ENCODE data around the gene CNPY3. TPM values are rescaled to one million over a fixed set of nuclear protein-coding genes. Genes with fewer than 3 reads are reported as not detected.
"Not testable (repeated sequence)": the region's sequence is repeated elsewhere in the genome, so short reads cannot be mapped to it uniquely, and the experiment has no call there.

CNPY3 gene
- total RNA-seq, 2 donors from 2014 or later = 50.8 to 74.7 TPM

GRCh38 chr6:42890311-42891198 lies 38.7 kb upstream of the CNPY3 start:
- peak overlapping the region; percentile 81 to 95 (median 90) for H3K27ac ChIP-seq
- peak overlapping the region; percentile 74 to 82 for H3K4me3 ChIP-seq
- WGBS, 2 donors = 0% methylated on average over 14 to 63 of the region's 63 CpGs
- no peaks in the 10 kb centered on the region for H3K27me3 ChIP-seq
- DNase-seq (peak; percentile 91 to 96 (median 94)), ATAC-seq (peak; percentile 100)
- no peaks in the 10 kb centered on the region for H3K9me3 ChIP-seq
- peaks cover 0 to 9% of the 10 kb centered on the region in 2 donors for H3K36me3 ChIP-seq (replicated peaks in 1 of 2; ENCODE audit: insufficient read depth in 1 of 2, low read depth in 2 of 2)
- intact Hi-C loops (cut with DNase I) = no loop called here
- H3K4me1 ChIP-seq = peaks cover 10% of the 10 kb centered on the region
- TF ChIP-seq CTCF (IDR thresholded peaks at IDR 0.05) (peak in 1 of 7 experiments; percentile 25), POLR2A (IDR thresholded peaks at IDR 0.05) (peak; percentile 72 to 95 (median 93))

- TF ChIP-seq CTCF (IDR thresholded peaks at IDR 0.05) (no peak), POLR2A (IDR thresholded peaks at IDR 0.05) (no peak)
- no peaks in the 10 kb centered on the region for H3K9me3 ChIP-seq
- no peak for DNase-seq
- peak overlapping the region; percentile 74 to 82 for H3K4me3 ChIP-seq
- peaks cover 0 to 2% of the 10 kb centered on the region in 2 donors for H3K36me3 ChIP-seq (replicated peaks in 1 of 2; ENCODE audit: insufficient read depth in 1 of 2, low read depth in 2 of 2)
- no peak for ATAC-seq
- no peaks in the 10 kb centered on the region for H3K27me3 ChIP-seq
- 33 to 46% methylated on average over 15 to 17 of the region's 17 CpGs for WGBS, 2 donors
- peak overlapping the region; percentile 36 to 95 (median 88) for H3K27ac ChIP-seq
- intact Hi-C loops (cut with DNase I) = no loop called here
- peaks cover 10% of the 10 kb centered on the region for H3K4me1 ChIP-seq
Measured at GRCh38 chr6:42891199-42891722, 38.0 kb upstream of the CNPY3 start.

GRCh38 chr6:42894041-42894828 lies 35.0 kb upstream of the CNPY3 start:
- DNase-seq; H3K9me3 ChIP-seq; H3K36me3 ChIP-seq (replicated peaks in 1 of 2; ENCODE audit: insufficient read depth in 1 of 2, low read depth in 2 of 2); H3K4me3 ChIP-seq; intact Hi-C loops (cut with DNase I); H3K27me3 ChIP-seq; ATAC-seq: not testable (repeated sequence)
- Histone ChIP-seq H3K27ac (peak overlapping the region in 1 of 4 donors; percentile 18), H3K4me1 (peaks cover 16% of the 10 kb centered on the region)
- WGBS, 2 donors = 54 to 63% methylated on average over 13 to 19 of the region's 19 CpGs

- no peak overlapping the region for H3K4me3 ChIP-seq
- H3K9me3 ChIP-seq = no peaks in the 10 kb centered on the region
- H3K4me1 ChIP-seq = peaks cover 11% of the 10 kb centered on the region
- ATAC-seq (no peak), DNase-seq (no peak)
- TF ChIP-seq POLR2A (IDR thresholded peaks at IDR 0.05) = no peak
- TF ChIP-seq CTCF (IDR thresholded peaks at IDR 0.05) = no peak
- H3K27me3 ChIP-seq = no peaks in the 10 kb centered on the region
- 74 to 78% methylated on average over 10 of the region's 10 CpGs for WGBS, 2 donors
- no peaks in the 10 kb centered on the region for H3K36me3 ChIP-seq (replicated peaks in 1 of 2; ENCODE audit: insufficient read depth in 1 of 2, low read depth in 2 of 2)
- no peak overlapping the region for H3K27ac ChIP-seq
- intact Hi-C loops (cut with DNase I) = no loop called here
Measured at GRCh38 chr6:42896178-42896719, 33.0 kb upstream of the CNPY3 start.

All from body of pancreas (tissue), 4 donors.